HS-27A (cell line): ENCODE data around the gene ADAMTS19.

ENCODE experiments used
- DNase-seq: peaks from one replicate; pipeline ENCODE4 v3.0.0-alpha.2; 2012; ENCODE audit warnings: low read depth, missing footprints

ADAMTS19 gene

GRCh38 chr5:129689045-129689444, 228.9 kb downstream of the ADAMTS19 start:
- no peak for DNase-seq

DNA sequence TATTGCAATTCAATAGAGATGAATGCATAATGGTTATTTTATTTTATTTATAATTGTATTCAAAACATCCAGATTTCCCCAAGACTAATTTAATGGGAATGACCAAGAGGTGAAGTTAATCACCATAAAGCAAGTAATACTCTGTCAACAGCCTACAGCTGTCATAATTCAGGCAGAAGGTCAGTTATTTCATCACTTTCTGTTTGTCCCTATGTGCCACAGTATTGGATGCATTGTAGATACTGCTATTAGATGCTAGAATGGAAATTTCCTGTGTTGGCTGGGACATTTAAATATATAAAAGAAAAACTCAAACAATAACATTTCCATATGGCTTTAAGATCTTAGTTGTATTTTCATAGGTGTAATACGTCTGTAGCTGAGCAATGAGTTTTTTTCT, 231.1 kb downstream of the ADAMTS19 start:
- no peak for DNase-seq

DNA sequence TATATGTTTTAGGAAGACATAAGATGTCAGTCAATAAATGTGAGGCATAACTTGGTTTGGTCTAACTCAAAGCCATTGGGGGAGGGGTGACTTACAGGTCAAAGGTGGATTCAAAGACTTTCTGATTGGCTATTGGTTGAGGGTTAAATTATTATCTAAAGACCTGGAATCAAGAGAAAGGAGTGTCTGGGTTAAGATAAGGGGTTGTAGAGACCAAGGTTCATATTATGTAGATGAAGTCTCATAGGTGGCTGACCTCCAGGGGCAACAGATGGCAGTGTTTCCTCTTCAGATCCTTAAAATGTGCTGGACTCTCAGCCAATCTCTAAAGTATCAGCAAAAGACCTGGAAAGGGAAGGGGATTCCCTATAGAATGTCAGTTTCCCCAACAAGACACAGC, 236.5 kb downstream of the ADAMTS19 start:
- DNase-seq = no peak

GRCh38 chr5:129698661-129699060, 238.6 kb downstream of the ADAMTS19 start:
- no peak for DNase-seq

DNA sequence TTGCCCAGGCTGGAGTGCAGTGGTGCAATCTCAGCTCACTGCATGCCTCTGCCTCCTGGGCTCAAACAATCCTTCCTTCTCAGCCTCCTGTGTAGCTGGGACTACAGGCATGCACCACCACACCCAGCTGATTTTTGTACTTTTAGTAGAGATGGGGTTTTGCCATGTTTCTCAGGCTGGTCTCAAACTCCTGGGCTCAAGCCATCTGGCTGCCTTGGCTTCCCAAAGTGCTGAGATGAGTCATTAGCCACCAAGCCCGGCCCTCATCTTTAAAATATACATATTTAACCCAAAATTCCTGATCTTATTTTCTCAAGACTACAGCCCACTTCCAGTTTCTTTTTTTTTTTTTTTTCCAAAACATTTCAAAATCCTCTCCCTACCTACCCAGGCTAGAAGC, 256.1 kb downstream of the ADAMTS19 start:
- no peak for DNase-seq

GRCh38 chr5:129716651-129717050, 256.6 kb downstream of the ADAMTS19 start:
- no peak for DNase-seq

DNA sequence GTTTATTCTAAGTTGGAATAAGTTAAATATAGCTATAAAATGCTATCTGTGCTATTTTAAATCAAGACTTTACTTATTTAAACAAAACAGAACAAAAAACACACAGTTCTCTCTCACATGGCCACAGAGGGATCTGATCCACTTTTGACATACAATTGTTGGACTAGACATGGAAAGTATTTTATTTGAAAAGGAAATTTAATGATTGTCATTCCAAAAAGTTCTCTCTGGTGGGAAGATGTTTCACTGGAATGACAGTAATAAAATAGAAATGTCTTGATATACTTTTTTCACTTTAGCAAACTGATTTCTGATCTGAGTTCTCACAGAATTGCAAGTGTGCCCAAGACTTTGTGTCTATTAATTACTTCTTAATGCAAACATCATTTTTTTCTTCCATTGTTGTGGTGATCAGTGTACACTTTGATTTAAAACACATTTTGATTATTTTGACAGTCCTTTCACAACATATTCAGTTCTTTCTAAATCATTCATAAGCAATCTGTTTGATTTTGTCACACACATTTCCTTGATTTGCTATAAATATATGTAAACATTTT, 257.7 kb downstream of the ADAMTS19 start:
- no peak for DNase-seq

DNA sequence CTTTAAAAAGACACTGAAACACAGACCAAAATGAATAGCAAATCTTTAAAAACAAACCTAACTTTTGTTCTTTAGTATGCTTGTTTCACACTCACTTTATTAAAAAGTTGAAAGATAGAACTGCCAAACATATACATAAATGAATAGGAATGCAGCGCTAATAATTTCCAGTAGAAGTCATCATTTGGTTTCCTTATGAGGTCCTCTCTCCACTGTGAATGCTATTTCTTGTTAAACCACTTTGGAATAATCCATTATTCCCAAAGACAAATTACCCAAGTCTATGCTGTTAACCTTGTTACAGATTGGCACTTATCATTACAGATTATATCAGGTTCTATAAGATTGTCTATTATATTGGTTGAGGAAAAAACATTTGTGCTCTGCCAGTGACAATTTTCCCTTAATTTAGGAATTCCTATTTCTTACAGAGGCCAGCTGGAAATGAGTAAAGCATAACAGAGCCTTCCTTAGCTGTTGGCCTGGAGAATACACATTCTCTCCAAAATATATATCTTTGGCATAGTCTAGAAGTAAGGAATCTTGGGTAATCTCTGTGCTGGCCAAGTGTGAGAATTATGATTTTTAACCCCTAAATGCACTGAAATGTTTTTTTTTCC, 258.5 kb downstream of the ADAMTS19 start:
- no peak for DNase-seq

GRCh38 chr5:129724222-129724621, 264.1 kb downstream of the ADAMTS19 start:
- no peak for DNase-seq

GRCh38 chr5:129724647-129725046, 264.5 kb downstream of the ADAMTS19 start:
- no peak for DNase-seq

DNA sequence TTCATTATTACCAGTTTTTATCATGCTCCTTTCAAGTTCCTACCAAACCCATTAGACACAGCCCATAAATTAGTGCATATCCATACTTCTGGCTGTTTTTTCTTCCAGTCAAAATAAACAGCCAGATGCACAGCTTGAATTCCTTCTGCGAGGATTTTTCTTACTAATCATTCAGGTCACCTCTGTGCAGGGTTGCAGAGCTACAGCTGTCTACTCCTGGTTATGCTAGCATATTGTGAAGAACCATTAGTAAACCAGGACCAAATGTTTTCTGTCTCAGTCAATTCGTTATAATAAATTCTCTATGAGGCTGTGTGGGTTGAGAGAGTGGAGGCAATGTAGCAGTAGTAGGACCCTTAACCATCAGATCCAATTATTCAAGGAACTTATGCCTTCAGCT, 279.7 kb downstream of the ADAMTS19 start:
- DNase-seq = no peak

DNA sequence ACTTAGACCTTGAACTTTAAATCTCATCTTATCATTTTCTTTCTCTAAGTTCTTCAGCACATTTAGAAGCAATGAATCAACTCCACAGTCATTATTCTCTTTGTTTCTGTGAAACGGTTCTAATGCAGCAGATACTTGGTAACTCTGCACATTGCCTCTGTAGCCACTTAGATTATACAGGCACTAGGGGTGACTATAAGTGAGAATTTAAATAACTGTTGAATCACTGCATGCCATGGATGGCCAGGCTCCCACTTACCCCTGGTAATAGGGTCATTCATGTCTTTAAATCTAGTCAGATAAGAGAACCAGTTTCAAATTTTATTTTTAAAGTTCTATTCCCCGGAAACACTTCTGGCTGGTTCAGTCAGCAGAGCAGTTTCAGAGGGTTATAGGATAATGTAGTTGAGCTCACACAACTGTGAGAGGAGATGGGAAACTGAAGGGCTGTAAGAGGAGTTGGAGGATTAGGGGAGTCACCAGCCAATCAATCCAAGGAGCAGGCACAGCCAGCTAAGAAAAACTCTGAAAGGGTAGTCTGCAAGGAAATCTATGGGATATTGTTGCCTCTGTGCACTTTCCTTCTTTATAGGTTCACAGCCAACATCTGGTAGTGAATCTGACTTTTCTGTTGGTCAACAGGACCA, 283.6 kb downstream of the ADAMTS19 start:
- no peak for DNase-seq

- DNase-seq = no peak
Measured at GRCh38 chr5:129745997-129746396, 285.9 kb downstream of the ADAMTS19 start.

DNA sequence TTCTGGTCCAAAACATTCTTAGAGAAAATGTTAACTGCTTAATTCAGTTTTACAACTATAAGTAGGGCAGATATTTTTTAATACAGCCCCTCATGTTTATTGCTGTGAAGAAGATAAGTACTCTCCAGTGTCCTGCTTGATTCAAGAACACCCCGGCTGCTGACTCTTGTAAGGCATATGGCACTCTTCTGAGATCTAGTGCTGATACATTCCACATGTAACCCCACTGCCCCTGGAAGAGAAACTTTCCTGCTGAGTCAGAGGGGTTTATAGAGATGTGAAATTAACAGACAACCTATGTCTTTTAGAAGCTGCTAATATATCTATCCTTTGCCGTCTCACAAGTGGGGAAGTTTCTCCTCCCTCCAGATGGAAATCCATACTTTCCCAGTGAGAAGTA, 286.8 kb downstream of the ADAMTS19 start:
- DNase-seq = no peak

- DNase-seq = no peak
Measured at GRCh38 chr5:129747572-129748407, 287.7 kb downstream of the ADAMTS19 start, which contains the start of gene MINAR2. Gene MINAR2 (plus strand): TSS chr5:129748094. CDS start chr5:129748191, 97 bp downstream.

DNA sequence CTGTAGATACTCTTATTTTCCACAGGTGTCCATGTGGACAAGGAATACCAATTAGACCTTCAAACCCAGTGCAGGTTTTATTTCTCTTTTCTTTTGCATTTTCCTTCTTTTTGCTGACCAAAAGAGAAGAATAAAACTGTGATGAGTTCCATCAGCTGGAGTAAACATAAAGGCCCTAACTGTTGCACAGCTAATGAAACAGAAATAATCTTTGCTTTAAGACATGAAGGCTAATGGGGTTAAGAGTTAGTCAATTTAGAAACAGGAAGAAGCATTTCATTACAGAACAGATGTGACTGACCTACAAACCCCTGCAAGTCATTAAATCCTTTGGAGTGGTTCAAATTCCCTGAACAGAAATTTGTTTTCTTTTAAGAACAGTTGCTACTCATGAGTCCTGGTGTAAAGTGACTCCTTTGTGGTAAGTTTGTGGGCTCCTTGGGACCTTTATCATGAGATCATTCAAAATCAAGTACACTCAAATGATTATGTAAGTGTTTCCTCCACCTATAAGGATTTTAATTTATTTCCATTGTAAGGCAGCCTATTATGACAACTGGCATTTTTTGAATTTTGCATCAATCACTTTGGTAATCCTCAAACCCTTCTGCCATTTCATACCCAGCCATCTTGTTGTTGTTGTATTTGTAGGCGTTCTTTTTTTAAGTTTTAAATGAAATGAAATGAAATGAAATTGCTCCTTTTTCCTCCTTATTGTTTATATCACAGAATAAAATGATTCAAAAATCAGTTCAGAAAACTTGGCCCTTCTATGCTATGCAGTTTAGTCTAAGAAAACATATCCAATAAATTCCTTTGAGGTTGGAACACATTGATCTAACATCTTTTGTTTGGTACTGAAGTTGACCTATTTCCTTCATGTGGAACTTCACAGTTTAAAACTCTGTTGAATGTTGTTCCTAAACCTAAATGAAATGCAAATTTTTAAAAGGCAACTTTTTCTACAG, 289.1 kb downstream of the ADAMTS19 start:
- no peak for DNase-seq

DNA sequence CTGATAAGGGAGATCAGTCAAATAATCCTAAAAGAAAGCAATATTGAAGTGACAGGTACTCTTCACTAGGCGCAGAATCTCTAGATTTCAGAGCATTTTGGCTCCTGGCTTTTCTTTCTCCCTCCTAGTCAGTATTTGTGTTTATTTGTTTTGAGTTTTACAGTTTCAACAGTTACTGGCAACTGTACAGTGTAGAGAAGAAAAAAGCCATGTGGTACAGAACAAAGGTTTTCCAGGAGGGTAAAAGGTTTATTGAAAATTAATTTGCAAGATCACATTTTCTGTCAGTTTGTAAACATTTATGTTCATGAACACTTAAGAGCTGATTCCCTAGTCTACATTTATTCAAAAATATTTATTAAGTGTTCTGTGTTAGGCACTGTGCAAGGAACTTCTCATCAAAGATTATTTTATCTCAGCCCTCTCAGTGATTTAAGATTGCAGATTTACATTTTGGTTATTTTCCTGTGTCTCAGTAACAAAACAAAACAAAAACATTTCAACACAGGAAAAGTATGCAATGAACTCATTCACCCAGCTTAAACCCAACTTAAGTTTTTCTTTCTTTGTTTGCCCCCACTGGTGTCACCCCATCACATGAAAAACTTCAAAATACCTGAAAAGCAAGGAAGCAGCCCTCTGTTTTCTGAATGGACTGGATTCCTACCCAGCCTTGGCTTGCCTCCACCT, 300.7 kb downstream of the ADAMTS19 start:
- no peak for DNase-seq

DNA sequence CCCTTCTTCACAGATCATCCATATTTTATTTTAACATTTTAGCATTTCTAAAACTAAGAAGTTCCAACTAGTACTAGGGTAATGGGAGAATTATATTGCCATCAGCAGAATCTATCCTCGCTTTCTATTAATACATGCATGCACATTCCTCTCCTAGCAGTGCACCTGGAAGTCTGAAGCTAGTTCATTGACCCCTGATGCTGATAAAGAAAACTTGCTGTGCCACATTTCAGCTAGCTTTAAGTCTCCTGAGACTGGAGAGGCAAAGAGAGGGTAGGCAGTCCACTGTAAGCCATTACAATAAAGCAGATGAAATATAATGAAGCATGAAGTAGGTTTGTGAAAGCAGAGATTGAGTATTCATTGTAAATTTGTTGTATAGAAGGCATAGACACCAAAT, 303.6 kb downstream of the ADAMTS19 start:
- DNase-seq = no peak

DNA sequence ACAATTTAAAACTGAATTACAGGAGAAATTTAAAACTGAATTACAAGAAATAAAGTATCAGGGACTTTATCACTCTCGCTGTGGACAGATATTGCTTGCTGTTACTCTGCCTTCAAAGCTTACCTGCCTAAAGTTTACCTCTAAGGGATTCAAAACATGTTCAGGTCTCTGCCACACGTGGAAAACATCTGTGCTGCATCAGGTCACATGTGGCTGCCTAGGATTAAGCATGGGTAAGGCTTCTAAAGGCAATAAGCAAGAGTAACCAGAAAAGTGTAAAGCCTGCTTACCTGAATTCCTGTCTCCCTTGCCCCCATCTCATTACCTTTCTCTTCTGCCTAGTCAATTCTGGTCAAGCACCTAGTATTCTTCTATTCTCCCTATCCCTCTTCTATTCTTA, 306.7 kb downstream of the ADAMTS19 start:
- no peak for DNase-seq

DNA sequence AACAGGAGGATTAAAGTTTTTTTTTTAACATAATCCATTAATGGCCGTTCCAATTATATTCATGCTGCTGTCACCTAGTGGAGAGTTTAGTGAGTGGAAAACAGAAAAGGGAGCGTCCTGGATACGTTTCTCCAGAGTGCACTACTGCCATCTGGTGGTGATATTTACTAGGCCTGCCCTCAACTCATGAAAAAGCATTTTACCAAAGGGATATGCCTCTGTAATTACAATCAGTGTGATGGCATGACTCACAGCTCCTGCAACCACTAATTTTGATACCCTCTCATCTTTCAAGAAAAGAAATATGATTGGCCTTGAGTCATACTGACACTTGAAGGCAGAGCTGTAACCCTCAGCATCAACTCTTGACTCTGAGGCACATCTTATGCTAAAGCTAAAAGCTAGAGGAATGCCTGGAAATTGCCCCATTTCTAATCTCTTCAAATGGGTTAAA, 307.9 kb downstream of the ADAMTS19 start:
- DNase-seq = peak; percentile 42

DNA sequence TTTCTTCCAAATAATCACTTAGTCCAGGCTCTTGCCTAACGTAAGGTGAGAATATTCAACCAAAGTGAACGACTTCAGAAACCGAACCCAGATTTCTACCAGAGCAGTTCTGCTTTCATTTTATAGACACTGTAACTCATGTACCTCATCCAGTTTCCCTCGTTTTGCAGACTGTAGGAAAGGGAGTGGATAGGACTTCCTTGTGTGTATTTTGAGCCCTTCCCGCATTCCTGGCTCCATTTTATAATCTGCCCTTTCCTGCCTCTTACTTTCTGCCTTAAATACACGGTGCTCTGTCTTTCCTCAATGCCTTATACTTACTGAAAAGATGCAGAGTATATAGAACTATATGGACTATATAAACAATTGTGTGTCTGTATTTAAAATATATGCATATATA, 308.6 kb downstream of the ADAMTS19 start:
- DNase-seq = no peak
